KG1 (cell line): ENCODE results near the gene DSCAML1.

Experiments used
- DNase-seq: peaks from one replicate; lab custom pipeline; 2025; lab: John Stamatoyannopoulos, UW

DSCAML1 gene

GRCh38 chr11:117583063-117583801 is 213.8 kb downstream of the DSCAML1 start:
- DNase-seq: no peak

- DNase-seq: no peak
Observed at GRCh38 chr11:117582433-117582832, 214.6 kb downstream of the DSCAML1 start.

- no peak for DNase-seq
Observed at GRCh38 chr11:117580866-117581265, 216.2 kb downstream of the DSCAML1 start.

DNA sequence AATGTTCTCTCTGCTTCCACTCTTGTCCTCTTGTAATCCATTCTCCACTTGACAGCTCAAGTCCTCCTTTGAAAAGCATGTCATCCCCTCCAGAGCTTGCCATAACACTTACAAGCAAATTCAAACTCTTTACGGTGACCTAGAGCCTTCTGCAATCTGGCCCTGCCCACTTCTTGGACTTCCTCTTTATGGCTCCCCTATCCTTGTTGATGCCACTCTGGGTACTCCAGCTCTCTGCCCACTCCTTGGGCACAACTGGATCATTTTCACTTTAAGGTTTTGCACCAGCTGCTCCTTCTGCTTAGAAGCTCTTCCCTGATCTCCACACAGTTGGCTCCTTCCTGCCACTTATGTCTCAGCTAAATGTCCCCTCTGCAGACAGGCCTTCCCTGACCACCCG is 217.9 kb downstream of the DSCAML1 start:
- DNase-seq: no peak

DNA sequence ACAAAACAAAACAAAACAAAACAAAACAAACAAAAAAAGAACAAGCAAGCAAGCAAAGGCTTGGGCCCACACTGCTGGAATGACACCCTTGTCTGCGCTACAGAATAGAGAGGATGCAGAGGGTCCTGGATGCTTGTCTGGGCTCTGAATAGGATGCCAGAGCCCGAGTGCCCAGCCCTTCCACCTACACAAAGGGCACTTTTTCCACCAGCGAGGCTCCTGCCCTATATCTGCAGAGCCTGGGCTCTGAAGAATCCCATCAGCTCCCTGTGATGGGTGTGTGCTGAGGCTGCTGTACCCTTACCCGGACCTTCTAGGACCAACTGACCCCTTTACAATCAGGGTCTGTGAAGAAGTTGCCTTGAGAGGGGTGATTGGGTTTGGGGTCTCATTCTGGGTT is 221.2 kb downstream of the DSCAML1 start:
- DNase-seq: no peak

GRCh38 chr11:117574551-117574950 is 222.5 kb downstream of the DSCAML1 start:
- no peak for DNase-seq

- no peak for DNase-seq
Observed at GRCh38 chr11:117573326-117573725, 223.7 kb downstream of the DSCAML1 start.

- no peak for DNase-seq
Observed at GRCh38 chr11:117572671-117573070, 224.3 kb downstream of the DSCAML1 start.

- DNase-seq: no peak
Observed at GRCh38 chr11:117572129-117572528, 224.9 kb downstream of the DSCAML1 start.

DNA sequence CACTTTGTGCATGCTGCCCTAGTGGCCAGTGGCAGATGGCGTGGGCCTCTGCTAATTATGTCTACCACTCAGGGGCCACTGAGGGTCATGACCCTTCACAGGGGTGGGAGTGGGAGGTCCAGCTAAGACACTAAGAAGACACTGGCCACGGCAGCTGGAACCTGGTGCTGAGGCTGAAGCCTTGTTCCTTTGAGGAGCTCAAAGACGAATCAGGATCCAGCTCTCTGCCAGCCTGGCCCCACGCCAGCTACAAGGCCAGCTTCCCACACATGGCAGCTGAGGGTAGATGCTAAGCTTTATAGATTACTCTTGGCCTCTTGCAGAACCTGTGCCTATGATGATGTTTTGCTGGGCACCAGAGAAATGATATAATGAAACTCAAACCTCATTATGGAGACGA is 226.3 kb downstream of the DSCAML1 start:
- DNase-seq: no peak

DNA sequence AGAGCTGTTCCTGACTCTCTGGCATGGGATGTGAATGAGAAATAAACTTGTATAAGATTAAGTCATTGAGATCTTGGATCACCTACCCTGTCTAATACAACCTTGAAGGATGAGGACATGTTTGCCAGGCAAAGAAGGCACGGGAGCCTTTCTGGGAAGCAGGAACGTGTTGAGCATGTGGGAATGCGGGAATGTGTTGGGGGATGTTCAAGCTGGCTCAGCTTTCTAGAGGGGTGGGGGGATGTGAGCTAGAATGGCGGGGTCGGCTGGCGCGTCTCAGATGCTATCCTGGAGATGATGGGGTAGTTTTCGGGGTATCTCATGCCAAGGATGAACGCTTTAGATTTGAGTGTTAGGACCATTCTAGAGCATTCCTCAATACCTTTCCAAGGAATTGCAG is 227.1 kb downstream of the DSCAML1 start:
- no peak for DNase-seq

DNA sequence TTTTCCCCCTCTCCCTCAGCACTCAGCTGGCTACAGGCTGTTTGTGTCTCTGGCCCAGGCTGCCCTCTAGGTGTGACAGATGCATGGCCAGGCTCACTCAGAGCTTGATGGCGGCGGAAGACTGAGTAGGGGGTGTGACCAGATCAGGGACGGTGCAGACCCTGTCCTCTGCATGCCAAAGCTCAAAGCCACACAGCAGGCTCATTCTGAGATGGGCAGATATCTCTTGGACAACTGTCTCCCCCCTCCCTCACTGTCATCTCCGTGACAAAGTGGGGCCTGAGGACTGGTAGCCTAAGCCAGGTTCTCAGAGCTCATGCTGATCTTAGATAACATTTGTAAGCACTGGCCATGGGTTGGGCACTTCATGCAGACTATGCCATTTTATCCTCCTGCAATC is 231.3 kb downstream of the DSCAML1 start:
- no peak for DNase-seq

DNA sequence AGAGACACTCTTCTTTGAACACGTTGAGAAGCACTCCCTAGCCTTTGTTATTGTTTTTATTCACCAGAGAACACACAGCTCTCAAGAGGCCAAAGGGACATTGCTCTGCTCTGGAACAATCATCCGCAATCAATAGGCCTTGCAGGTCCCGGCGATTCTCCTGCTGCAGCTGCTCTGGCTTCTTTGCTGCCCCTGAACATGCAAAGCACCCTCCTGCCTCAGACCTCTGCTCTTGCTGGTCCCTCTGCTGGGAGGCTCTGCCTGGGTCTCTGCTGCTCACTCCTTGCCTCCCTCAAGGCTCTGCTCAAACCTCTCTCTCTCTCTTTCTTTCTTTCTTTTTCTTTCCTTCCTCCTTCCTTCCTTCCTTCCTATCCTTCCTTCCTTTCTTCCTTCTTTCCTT is 232.7 kb downstream of the DSCAML1 start:
- no peak for DNase-seq

DNA sequence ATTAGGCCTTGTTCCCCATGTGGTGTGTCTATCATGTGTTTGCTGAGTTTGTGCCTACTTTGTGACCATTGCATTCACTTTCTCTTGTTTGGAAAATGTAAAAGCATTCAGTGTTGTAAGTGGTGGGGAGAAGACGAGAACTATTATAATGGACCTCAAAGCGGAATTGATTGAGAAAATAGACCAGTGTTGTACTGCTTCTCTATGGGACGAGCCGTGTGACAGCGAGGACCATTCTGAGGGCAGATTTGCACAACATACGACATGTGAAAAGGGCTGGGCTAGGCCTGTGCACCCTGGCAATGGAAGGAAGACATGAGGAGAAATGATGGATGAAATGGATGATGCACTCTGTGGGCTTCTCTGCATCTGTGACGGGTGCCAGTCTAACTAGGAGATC is 233.5 kb downstream of the DSCAML1 start:
- no peak for DNase-seq

DNA sequence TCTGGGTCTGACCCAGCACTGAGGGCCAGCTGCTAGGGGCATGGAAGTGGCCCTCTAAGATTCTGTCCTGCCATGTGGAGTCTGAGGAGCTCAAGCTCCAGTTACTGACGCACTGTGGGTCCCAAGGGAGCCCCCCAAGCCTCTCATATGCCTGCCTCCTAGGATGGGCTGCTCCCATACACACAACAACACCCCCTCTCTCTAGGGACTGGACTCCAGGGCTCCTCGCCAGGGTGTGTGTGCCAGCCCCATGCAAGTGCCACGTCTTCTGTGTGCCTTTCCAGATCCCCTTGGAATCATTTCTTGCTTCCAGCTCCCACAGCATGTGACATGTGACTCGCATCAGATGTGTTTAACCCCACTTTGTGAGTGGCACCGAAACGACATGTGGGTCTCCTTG is 234.9 kb downstream of the DSCAML1 start:
- no peak for DNase-seq

DNA sequence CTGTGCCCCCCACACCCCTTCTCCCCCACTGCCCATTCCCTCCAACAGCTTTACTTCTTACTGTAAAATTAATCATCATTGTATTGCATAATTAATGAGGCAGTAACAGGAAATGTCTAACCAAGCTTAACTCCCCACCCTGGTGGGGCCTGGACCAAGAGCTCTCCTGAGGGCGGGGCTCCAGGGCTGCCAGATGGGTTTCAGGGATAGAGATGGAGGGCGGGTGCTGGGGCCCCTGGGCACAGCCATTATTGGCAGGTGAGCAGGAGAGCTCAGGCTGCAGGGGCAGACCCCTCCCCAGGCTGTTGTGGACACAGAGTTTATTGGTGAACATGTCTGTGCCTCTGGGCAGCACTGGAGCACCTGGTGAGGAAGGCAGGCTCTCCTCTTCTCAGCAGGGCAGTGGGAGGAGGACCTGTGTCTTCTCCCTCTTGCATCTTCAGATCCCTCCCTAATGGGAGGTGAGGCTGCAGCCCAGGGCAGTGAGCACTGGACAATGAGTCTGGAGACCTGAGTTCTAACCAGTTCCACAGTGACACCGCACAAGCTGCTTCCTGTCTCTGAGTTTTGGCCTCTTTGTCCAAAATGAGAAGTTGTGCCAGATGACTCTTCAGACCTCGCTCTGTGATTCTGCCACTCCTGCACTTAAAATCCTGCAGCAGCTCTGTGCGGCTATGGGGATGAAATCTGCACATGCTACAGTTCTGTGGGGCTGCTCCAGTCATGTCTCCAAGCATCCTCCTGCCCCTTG is 236.1 kb downstream of the DSCAML1 start:
- no peak for DNase-seq

- no peak for DNase-seq
Observed at GRCh38 chr11:117559698-117560097, 237.3 kb downstream of the DSCAML1 start.

- DNase-seq: no peak
Observed at GRCh38 chr11:117557361-117557760, 239.7 kb downstream of the DSCAML1 start.

GRCh38 chr11:117554601-117555333 is 242.2 kb downstream of the DSCAML1 start:
- DNase-seq: no peak

GRCh38 chr11:117552626-117553025 is 244.4 kb downstream of the DSCAML1 start:
- DNase-seq: no peak

DNA sequence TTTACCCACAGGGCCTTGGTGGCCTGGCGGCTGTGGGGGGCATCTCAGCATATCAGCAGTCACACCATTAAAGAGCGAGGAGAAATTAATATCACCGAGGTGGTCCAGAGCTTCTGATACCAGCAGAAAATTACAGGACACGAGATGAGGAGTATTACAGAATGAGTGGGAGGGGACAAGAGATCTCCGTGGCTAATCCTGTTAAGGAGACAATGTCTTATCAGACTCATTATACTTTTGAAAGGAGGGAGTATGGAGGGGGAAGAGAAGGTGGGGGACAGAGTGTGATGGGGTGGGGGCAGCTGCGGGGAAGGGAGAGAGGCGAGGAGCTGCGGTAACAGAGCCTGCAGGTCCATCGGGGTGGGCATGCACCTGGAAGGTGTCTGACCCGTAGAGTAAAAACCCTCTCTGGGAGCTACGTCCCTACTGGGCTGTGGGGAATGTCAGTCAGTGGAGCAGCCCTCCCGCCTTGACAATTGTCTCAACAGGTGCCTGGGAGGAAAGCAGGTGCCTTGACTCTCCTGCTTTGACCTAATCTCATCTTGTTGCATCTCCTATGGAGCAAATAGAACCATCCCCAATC is 245.2 kb downstream of the DSCAML1 start:
- DNase-seq: no peak

DNA sequence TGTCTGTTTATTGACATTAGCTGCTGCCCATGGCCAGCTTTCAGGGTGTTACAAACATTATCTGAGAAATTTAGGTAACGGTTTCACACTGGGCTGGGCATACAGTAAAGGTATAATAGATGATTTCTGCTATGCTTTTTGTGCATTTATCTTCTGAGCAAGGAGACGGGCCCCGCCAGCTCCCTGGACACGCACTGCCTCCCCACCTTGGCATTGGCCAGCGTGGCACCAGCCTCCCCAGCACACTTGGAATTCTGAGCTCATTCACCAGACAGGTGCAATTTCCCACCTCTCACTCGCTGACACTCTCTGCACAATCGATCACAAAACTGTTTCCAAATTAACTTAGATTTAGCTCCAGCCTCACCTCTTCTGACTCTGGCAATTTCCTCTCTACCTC is 246.6 kb downstream of the DSCAML1 start:
- DNase-seq: no peak

GRCh38 chr11:117549417-117549816 is 247.6 kb downstream of the DSCAML1 start:
- DNase-seq: no peak
